Measurements from ENCODE around the gene MORN5.

DNA sequence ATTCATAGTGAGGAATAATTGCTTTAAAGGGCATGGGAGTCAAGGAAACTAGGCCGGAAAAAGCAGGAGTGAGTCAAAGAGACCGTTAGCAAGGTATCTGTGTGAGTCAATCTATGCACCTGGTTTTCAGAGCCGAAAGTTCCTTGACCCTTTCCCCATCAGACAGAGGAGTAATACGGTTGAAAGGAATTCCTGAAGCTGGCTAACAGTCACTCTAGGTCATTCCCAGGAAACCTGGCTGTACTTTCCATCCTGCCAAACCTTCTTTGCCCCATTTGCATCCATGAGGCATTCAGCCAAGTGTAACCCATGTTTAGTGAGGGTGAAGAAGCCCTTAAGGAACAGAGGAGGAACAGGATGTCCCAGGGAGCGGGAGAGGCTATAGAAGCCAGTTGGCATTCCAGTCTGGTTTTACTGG lies 88.7 kb downstream of the MORN5 start:
- TF ChIP-seq, protein P1, sequence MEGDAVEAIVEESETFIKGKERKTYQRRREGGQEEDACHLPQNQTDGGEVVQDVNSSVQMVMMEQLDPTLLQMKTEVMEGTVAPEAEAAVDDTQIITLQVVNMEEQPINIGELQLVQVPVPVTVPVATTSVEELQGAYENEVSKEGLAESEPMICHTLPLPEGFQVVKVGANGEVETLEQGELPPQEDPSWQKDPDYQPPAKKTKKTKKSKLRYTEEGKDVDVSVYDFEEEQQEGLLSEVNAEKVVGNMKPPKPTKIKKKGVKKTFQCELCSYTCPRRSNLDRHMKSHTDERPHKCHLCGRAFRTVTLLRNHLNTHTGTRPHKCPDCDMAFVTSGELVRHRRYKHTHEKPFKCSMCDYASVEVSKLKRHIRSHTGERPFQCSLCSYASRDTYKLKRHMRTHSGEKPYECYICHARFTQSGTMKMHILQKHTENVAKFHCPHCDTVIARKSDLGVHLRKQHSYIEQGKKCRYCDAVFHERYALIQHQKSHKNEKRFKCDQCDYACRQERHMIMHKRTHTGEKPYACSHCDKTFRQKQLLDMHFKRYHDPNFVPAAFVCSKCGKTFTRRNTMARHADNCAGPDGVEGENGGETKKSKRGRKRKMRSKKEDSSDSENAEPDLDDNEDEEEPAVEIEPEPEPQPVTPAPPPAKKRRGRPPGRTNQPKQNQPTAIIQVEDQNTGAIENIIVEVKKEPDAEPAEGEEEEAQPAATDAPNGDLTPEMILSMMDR (conservative IDR thresholded peaks at IDR 0.05 in 1 of 2, IDR thresholded peaks at IDR 0.05 in 1 of 2; ENCODE audit: low read depth in 1 of 2, low read length in 2 of 2) = no peak
- no peak for TF ChIP-seq EZH2 (IDR thresholded peaks at IDR 0.05; ENCODE audit: low read length, missing control alignments)

Data from fibroblast of lung (primary cell).